Right lobe of liver (tissue), 6 donors: Measurements from ENCODE around the gene MOCS1. TPM values are rescaled to one million over a fixed set of nuclear protein-coding genes. Genes with fewer than 3 reads are reported as not detected.

Experiments used
- ATAC-seq, 4 donors: fragments of 200-7000 bp; cut with Tn5 transposase; one replicate each; pipeline ENCODE4 v1.9.1; 2020; ENCODE audit warnings: mild to moderate bottlenecking in 4 of 4, moderate library complexity in 4 of 4
- DNase-seq, 3 donors: peaks; one replicate each; pipeline ENCODE4 v3.0.0-alpha.2; 2020
- H3K27ac ChIP-seq, 3 donors: fragments of 200-600 bp; one replicate each; pipeline ENCODE4 v1.8.0; 2022
- H3K27me3 ChIP-seq, 2 donors: fragments of 200-600 bp; one replicate each; pipeline ENCODE4 v1.8.0; 2022
- H3K36me3 ChIP-seq, 4 donors: fragments of 200-600 bp; sonication (generic) in 1 of 4; one replicate each; pipeline versions ENCODE4 v1.5.1 to v1.8.0; 2017 to 2022; ENCODE audit warnings: control low read depth in 1 of 4
- H3K4me1 ChIP-seq, 4 donors: fragments of 200-600 bp; sonication (generic) in 1 of 4; one replicate each; pipeline versions ENCODE4 v1.5.1 to v1.8.0; 2017 to 2022; ENCODE audit warnings: control low read depth in 1 of 4
- H3K4me3 ChIP-seq, 3 donors: fragments of 200-600 bp; one replicate each; pipeline ENCODE4 v1.8.0; 2022
- H3K9me3 ChIP-seq, 4 donors: fragments of 200-600 bp; sonication (generic) in 1 of 4; one replicate each; pipeline versions ENCODE4 v1.5.1 to v1.8.0; 2017 to 2022; ENCODE audit warnings: control low read depth in 1 of 4
- POLR2A ChIP-seq: fragments of 450-650 bp; IDR thresholded peaks from one replicate; pipeline ENCODE4 v1.6.1; 2017; ENCODE audit warnings: antibody characterized with exemption, mild to moderate bottlenecking
- WGBS: methylation state at CpG from one replicate; pipeline ENCODE4 v1.1.6; 2018; ENCODE audit warnings: low coverage, low lambda C conversion rate; ENCODE audit not compliant: insufficient coverage; ENCODE audit errors: missing lambda C conversion rate; 5-methylcytosine and 5-hydroxymethylcytosine counted together
- intact Hi-C, 2 donors: fragments of 100-400 bp; cut with DNase I; formaldehyde crosslinking; loops; one replicate each; pipeline versions ENCODE4 v1.11.2 to v1.14.1; 2022
- total RNA-seq, 6 experiments: library from RNA; depleted of rRNA in 2 of 6; stranded (reverse); fragments of >200 nt in 2 of 6; fragmentation: NEBNext Ultra II Directional in 3 of 6; extraction: Animal tissue kit (Norgen Biotek cat#: 25700) in 3 of 6; gene quantifications; one replicate each; pipeline versions ENCODE4 v1.1.0 to v1.2.4, GENCODE V29; 2016 to 2023
- TF ChIP-seq, protein P1 (sequence below), 4 donors: fragments of 200-600 bp in 3 of 4; fragments of 450-650 bp in 1 of 4; IDR thresholded peaks; one replicate each; pipeline versions ENCODE4 v1.5.1 to v1.8.0; 2016 to 2022; ENCODE audit warnings: antibody characterized with exemption in 4 of 4, mild to moderate bottlenecking in 2 of 4
- donor health status: DM: no; HTN: yes; CAD: no.
- donor health status: DM: no; HTN: no; CAD: no.
- donor health status: DM: no; HTN: no; CAD: no.
- donor health status: DM: no; HTN: yes; CAD: no.
- donor health status: DM: no; HTN: yes; CAD: no.

MOCS1 gene
- total RNA-seq, 6 experiments from 2014 or later: 18.0 to 35.3 (median 27.8) TPM

- ATAC-seq: no peak
- no peaks in the 10 kb centered on the region for H3K27me3 ChIP-seq
- no peak overlapping the region for H3K4me3 ChIP-seq
- H3K27ac ChIP-seq: no peak overlapping the region
- WGBS: 71% methylated on average over 7 of the region's 8 CpGs
- TF ChIP-seq, protein P1, sequence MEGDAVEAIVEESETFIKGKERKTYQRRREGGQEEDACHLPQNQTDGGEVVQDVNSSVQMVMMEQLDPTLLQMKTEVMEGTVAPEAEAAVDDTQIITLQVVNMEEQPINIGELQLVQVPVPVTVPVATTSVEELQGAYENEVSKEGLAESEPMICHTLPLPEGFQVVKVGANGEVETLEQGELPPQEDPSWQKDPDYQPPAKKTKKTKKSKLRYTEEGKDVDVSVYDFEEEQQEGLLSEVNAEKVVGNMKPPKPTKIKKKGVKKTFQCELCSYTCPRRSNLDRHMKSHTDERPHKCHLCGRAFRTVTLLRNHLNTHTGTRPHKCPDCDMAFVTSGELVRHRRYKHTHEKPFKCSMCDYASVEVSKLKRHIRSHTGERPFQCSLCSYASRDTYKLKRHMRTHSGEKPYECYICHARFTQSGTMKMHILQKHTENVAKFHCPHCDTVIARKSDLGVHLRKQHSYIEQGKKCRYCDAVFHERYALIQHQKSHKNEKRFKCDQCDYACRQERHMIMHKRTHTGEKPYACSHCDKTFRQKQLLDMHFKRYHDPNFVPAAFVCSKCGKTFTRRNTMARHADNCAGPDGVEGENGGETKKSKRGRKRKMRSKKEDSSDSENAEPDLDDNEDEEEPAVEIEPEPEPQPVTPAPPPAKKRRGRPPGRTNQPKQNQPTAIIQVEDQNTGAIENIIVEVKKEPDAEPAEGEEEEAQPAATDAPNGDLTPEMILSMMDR (IDR thresholded peaks at IDR 0.05): no peak
- TF ChIP-seq POLR2A: no peak
- H3K9me3 ChIP-seq: no peaks in the 10 kb centered on the region
- H3K4me1 ChIP-seq: no peaks in the 10 kb centered on the region
- DNase-seq: no peak
- intact Hi-C loops: no loop called here
- H3K36me3 ChIP-seq: no peaks in the 10 kb centered on the region
These were observed 41.0 kb downstream of the MOCS1 start for GRCh38 chr6:39893286-39893685.

- 71% methylated on average over 2 of the region's 2 CpGs for WGBS
- intact Hi-C loops: no loop called here
- peak; percentile 90 to 95 (median 92) for ATAC-seq
These were observed 41.7 kb downstream of the MOCS1 start for GRCh38 chr6:39892490-39893129.

GRCh38 chr6:39891976-39892375 is 42.3 kb downstream of the MOCS1 start:
- no peaks in the 10 kb centered on the region for H3K27me3 ChIP-seq
- 41% methylated on average over 4 of the region's 4 CpGs for WGBS
- no peak overlapping the region for H3K27ac ChIP-seq
- ATAC-seq (no peak), DNase-seq (no peak)
- intact Hi-C loops: no loop called here
- TF ChIP-seq, protein P1 (IDR thresholded peaks at IDR 0.05): no peak
- TF ChIP-seq POLR2A: no peak
- H3K4me3 ChIP-seq: no peak overlapping the region
- no peaks in the 10 kb centered on the region for H3K36me3 ChIP-seq
- no peaks in the 10 kb centered on the region for H3K9me3 ChIP-seq
- no peaks in the 10 kb centered on the region for H3K4me1 ChIP-seq

More at GRCh38 chr6:39892490-39893129, 41.7 kb downstream of the MOCS1 start:
- H3K9me3 ChIP-seq: no peaks in the 10 kb centered on the region
- no peaks in the 10 kb centered on the region for H3K36me3 ChIP-seq
- no peak overlapping the region for H3K4me3 ChIP-seq
- H3K27me3 ChIP-seq: no peaks in the 10 kb centered on the region
- H3K27ac ChIP-seq: no peak overlapping the region
- TF ChIP-seq POLR2A: no peak
- TF ChIP-seq, protein P1 (IDR thresholded peaks at IDR 0.05): peak; percentile 75 to 78 (median 76)
- DNase-seq: peak; percentile 64 to 74 (median 68)
- no peaks in the 10 kb centered on the region for H3K4me1 ChIP-seq

DNA sequence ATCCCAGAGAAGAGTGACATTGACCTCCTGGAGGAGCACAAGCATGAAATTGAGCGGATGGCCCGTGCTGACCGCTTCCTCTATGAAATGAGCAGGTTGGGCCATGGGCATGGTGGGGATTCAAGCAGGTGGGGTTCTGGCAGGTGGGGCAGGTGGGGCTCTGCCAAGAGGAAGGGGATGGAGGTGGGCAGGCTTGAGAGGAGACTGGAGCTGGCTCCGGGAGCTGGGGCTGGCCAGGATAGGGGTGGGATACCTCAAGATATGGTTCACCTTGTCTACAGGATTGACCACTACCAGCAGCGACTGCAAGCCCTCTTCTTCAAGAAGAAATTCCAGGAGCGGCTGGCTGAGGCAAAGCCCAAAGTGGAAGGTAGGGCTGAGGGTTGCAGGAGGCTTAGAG is 42.9 kb downstream of the MOCS1 start:
- H3K9me3 ChIP-seq: no peaks in the 10 kb centered on the region
- H3K4me3 ChIP-seq: no peak overlapping the region
- no peak for DNase-seq
- no peak overlapping the region for H3K27ac ChIP-seq
- 81% methylated on average over 4 of the region's 6 CpGs for WGBS
- TF ChIP-seq POLR2A: no peak
- TF ChIP-seq, protein P1 (IDR thresholded peaks at IDR 0.05): no peak
- no peaks in the 10 kb centered on the region for H3K36me3 ChIP-seq
- intact Hi-C loops: no loop called here
- H3K4me1 ChIP-seq: no peaks in the 10 kb centered on the region
- no peak for ATAC-seq
- no peaks in the 10 kb centered on the region for H3K27me3 ChIP-seq
